PFSK-1 (cell line): ENCODE data around the gene OR51S1.

ENCODE experiments used
- FOXP2 ChIP-seq: optimal IDR thresholded peaks from 2 replicates; pipeline ENCODE3; 2011; ENCODE audit warnings: borderline replicate concordance, control low read depth, inconsistent platforms; ENCODE audit not compliant: insufficient read depth; ENCODE audit errors: extremely low read length, extremely low read depth
- POLR2AphosphoS5 ChIP-seq: IDR thresholded peaks from 2 replicates; pipeline ENCODE4 v1.6.1; 2012; ENCODE audit warnings: low read depth, mild to moderate bottlenecking, control low read depth, low read length, moderate library complexity
- REST ChIP-seq, 2 experiments: IDR thresholded peaks; 2 replicates each; pipeline versions ENCODE4 v1.6.1 to v1.8.0; 2011 to 2012; ENCODE audit warnings: low read depth in 2 of 2, low read length in 2 of 2, control low read depth in 1 of 2, inconsistent platforms in 1 of 2, mild to moderate bottlenecking in 1 of 2, moderate library complexity in 1 of 2; ENCODE audit not compliant: insufficient read depth in 1 of 2
- SIN3A ChIP-seq: IDR thresholded peaks from 2 replicates; pipeline ENCODE4 v1.6.1; 2012; ENCODE audit warnings: mild to moderate bottlenecking, low read length, moderate library complexity, borderline replicate concordance; ENCODE audit not compliant: insufficient read depth
- TAF1 ChIP-seq: IDR thresholded peaks from 2 replicates; pipeline ENCODE4 v1.6.1; 2012; ENCODE audit warnings: low read length, control low read depth, borderline replicate concordance; ENCODE audit not compliant: insufficient read depth

Gene OR51S1

GRCh38 chr11:4830346-4830745 lies 18.7 kb downstream of the OR51S1 start:
- TF ChIP-seq SIN3A (no peak), FOXP2 (no peak), TAF1 (no peak), REST (IDR thresholded peaks at IDR 0.05; ENCODE audit: insufficient read depth in 1 of 2, low read depth in 2 of 2, low read length in 2 of 2) (no peak), POLR2AphosphoS5 (no peak)

- TF ChIP-seq SIN3A, result no peak
- no peak for TF ChIP-seq FOXP2
- no peak for TF ChIP-seq REST (IDR thresholded peaks at IDR 0.05; ENCODE audit: insufficient read depth in 1 of 2, low read depth in 2 of 2, low read length in 2 of 2)
- no peak for TF ChIP-seq TAF1
- no peak for TF ChIP-seq POLR2AphosphoS5
Observed at GRCh38 chr11:4826425-4826824, 22.6 kb downstream of the OR51S1 start.

GRCh38 chr11:4825132-4825531 lies 23.9 kb downstream of the OR51S1 start:
- TF ChIP-seq REST (IDR thresholded peaks at IDR 0.05; ENCODE audit: insufficient read depth in 1 of 2, low read depth in 2 of 2, low read length in 2 of 2) (no peak), POLR2AphosphoS5 (no peak), FOXP2 (no peak), SIN3A (no peak), TAF1 (no peak)

- TF ChIP-seq TAF1, result no peak
- no peak for TF ChIP-seq POLR2AphosphoS5
Observed at GRCh38 chr11:4821021-4821420, 28.0 kb downstream of the OR51S1 start, which contains the start of gene OR51F2. OR51F2 (plus strand) TSS chr11:4821321; CDS start chr11:4821422, 101 bp downstream.

- no peak for TF ChIP-seq FOXP2
- no peak for TF ChIP-seq REST (IDR thresholded peaks at IDR 0.05; ENCODE audit: insufficient read depth in 1 of 2, low read depth in 2 of 2, low read length in 2 of 2)
- TF ChIP-seq POLR2AphosphoS5, result no peak
- no peak for TF ChIP-seq SIN3A
- TF ChIP-seq TAF1, result no peak
Observed at GRCh38 chr11:4809246-4809645, 39.8 kb downstream of the OR51S1 start.
